Measurements from ENCODE around the gene PHGDH.
"Not testable (repeated sequence)": the region's sequence is repeated elsewhere in the genome, so short reads cannot be mapped to it uniquely, and the experiment has no call there.

The PHGDH gene

GRCh38 chr1:119778886-119779560, 67.3 kb downstream of the PHGDH start:
- TF ChIP-seq CTCF (conservative IDR thresholded peaks at IDR 0.05; ENCODE audit: low read depth, low read length): no peak
- no peak for DNase-seq (ENCODE audit: low read depth)
- H3K4me3 ChIP-seq (ENCODE audit: low read depth, low read length): no peak overlapping the region

- no peak for TF ChIP-seq CTCF (conservative IDR thresholded peaks at IDR 0.05; ENCODE audit: low read depth, low read length)
- peak; percentile 63 for DNase-seq (ENCODE audit: low read depth)
- H3K4me3 ChIP-seq (ENCODE audit: low read depth, low read length): peak overlapping the region; percentile 30
Observed at GRCh38 chr1:119779869-119780356, 68.2 kb downstream of the PHGDH start.

- TF ChIP-seq CTCF (conservative IDR thresholded peaks at IDR 0.05; ENCODE audit: low read depth, low read length): no peak
- no peak overlapping the region for H3K4me3 ChIP-seq (ENCODE audit: low read depth, low read length)
- no peak for DNase-seq (ENCODE audit: low read depth)
Observed at GRCh38 chr1:119781434-119782210, 69.9 kb downstream of the PHGDH start.

GRCh38 chr1:119782631-119783325, 71.0 kb downstream of the PHGDH start:
- no peak overlapping the region for H3K4me3 ChIP-seq (ENCODE audit: low read depth, low read length)
- no peak for TF ChIP-seq CTCF (conservative IDR thresholded peaks at IDR 0.05; ENCODE audit: low read depth, low read length)
- DNase-seq (ENCODE audit: low read depth): no peak

- no peak for TF ChIP-seq CTCF (conservative IDR thresholded peaks at IDR 0.05; ENCODE audit: low read depth, low read length)
- DNase-seq (ENCODE audit: low read depth): peak; percentile 81
Observed at GRCh38 chr1:119783354-119784185, 71.8 kb downstream of the PHGDH start.

GRCh38 chr1:119784191-119784781, 72.6 kb downstream of the PHGDH start:
- no peak for TF ChIP-seq CTCF (conservative IDR thresholded peaks at IDR 0.05; ENCODE audit: low read depth, low read length)
- no peak for DNase-seq (ENCODE audit: low read depth)
- H3K4me3 ChIP-seq (ENCODE audit: low read depth, low read length): no peak overlapping the region

More at GRCh38 chr1:119783354-119784185, 71.8 kb downstream of the PHGDH start:
- no peak overlapping the region for H3K4me3 ChIP-seq (ENCODE audit: low read depth, low read length)

- H3K4me3 ChIP-seq (ENCODE audit: low read depth, low read length); DNase-seq (ENCODE audit: low read depth): not testable (repeated sequence)
Observed at GRCh38 chr1:119786046-119786445, 74.3 kb downstream of the PHGDH start.

GRCh38 chr1:119786473-119787050, 74.8 kb downstream of the PHGDH start:
- not testable (repeated sequence) for DNase-seq (ENCODE audit: low read depth); H3K4me3 ChIP-seq (ENCODE audit: low read depth, low read length)
